ENCODE data around the gene RAB40A.

The RAB40A gene

GRCh38 chrX:103552236-103552635, 32.9 kb upstream of the RAB40A start:
- 100% methylated on average over 1 of the region's 1 CpG for WGBS (ENCODE audit: insufficient coverage)
- ChIA-PET POLR2A (no interaction called here), CTCF (no interaction called here)
- Histone ChIP-seq H3K27ac (ENCODE audit: insufficient read depth in 1 of 2, low read depth in 1 of 2, low read length in 2 of 2, poor library complexity in 1 of 2, severe bottlenecking in 2 of 2) (no peak overlapping the region), H3K4me1 (ENCODE audit: control extremely low read depth in 1 of 4, control insufficient read depth in 4 of 4, insufficient read depth in 4 of 4, low read length in 3 of 4) (peaks cover 0 to 7% (median 2%) of the 10 kb centered on the region in 4 experiments), H3K36me3 (ENCODE audit: control insufficient read depth in 4 of 4, insufficient read depth in 4 of 4, low read length in 3 of 4) (no peaks in the 10 kb centered on the region), H3K27me3 (replicated peaks in 2 of 5; ENCODE audit: control insufficient read depth in 4 of 5, insufficient read depth in 5 of 5, low read length in 4 of 5) (peaks cover 0 to 5% (median 0%) of the 10 kb centered on the region in 5 experiments), H3K9me3 (ENCODE audit: control extremely low read depth in 1 of 5, control insufficient read depth in 4 of 5, insufficient read depth in 2 of 5, low read depth in 1 of 5, low read length in 4 of 5) (no peaks in the 10 kb centered on the region), H3K4me3 (ENCODE audit: control insufficient read depth in 1 of 7, extremely low read depth in 1 of 7, insufficient read depth in 4 of 7, low read depth in 2 of 7, low read length in 6 of 7) (no peak overlapping the region)
- no peak for DNase-seq

- POLR2A ChIA-PET, result interaction anchor here (0.6 kb wide), 1 partner anchor 45 kb away, joined by 10 read pairs; no protein-coding TSS in a partner anchor
- CTCF ChIA-PET, result no interaction called here
- Histone ChIP-seq H3K4me3 (ENCODE audit: control insufficient read depth in 1 of 7, extremely low read depth in 1 of 7, insufficient read depth in 4 of 7, low read depth in 2 of 7, low read length in 6 of 7) (no peak overlapping the region), H3K4me1 (ENCODE audit: control extremely low read depth in 1 of 4, control insufficient read depth in 4 of 4, insufficient read depth in 4 of 4, low read length in 3 of 4) (peaks cover 0 to 7% (median 2%) of the 10 kb centered on the region in 4 experiments), H3K36me3 (ENCODE audit: control insufficient read depth in 4 of 4, insufficient read depth in 4 of 4, low read length in 3 of 4) (no peaks in the 10 kb centered on the region), H3K27ac (ENCODE audit: insufficient read depth in 1 of 2, low read depth in 1 of 2, low read length in 2 of 2, poor library complexity in 1 of 2, severe bottlenecking in 2 of 2) (no peak overlapping the region), H3K27me3 (replicated peaks in 2 of 5; ENCODE audit: control insufficient read depth in 4 of 5, insufficient read depth in 5 of 5, low read length in 4 of 5) (peaks cover 0 to 5% (median 0%) of the 10 kb centered on the region in 5 experiments), H3K9me3 (ENCODE audit: control extremely low read depth in 1 of 5, control insufficient read depth in 4 of 5, insufficient read depth in 2 of 5, low read depth in 1 of 5, low read length in 4 of 5) (no peaks in the 10 kb centered on the region)
- 43% methylated on average over 1 of the region's 3 CpGs for WGBS (ENCODE audit: insufficient coverage)
- DNase-seq, result no peak
Measured at GRCh38 chrX:103550415-103551051, 31.2 kb upstream of the RAB40A start.

GRCh38 chrX:103549916-103550315, 30.6 kb upstream of the RAB40A start:
- Histone ChIP-seq H3K27me3 (replicated peaks in 2 of 5; ENCODE audit: control insufficient read depth in 4 of 5, insufficient read depth in 5 of 5, low read length in 4 of 5) (peaks cover 0 to 5% (median 0%) of the 10 kb centered on the region in 5 experiments), H3K4me3 (ENCODE audit: control insufficient read depth in 1 of 7, extremely low read depth in 1 of 7, insufficient read depth in 4 of 7, low read depth in 2 of 7, low read length in 6 of 7) (no peak overlapping the region), H3K9me3 (ENCODE audit: control extremely low read depth in 1 of 5, control insufficient read depth in 4 of 5, insufficient read depth in 2 of 5, low read depth in 1 of 5, low read length in 4 of 5) (no peaks in the 10 kb centered on the region), H3K36me3 (ENCODE audit: control insufficient read depth in 4 of 4, insufficient read depth in 4 of 4, low read length in 3 of 4) (no peaks in the 10 kb centered on the region), H3K4me1 (ENCODE audit: control extremely low read depth in 1 of 4, control insufficient read depth in 4 of 4, insufficient read depth in 4 of 4, low read length in 3 of 4) (peaks cover 0 to 5% (median 2%) of the 10 kb centered on the region in 4 experiments), H3K27ac (ENCODE audit: insufficient read depth in 1 of 2, low read depth in 1 of 2, low read length in 2 of 2, poor library complexity in 1 of 2, severe bottlenecking in 2 of 2) (no peak overlapping the region)
- POLR2A ChIA-PET, result no interaction called here
- no peak for DNase-seq
- CTCF ChIA-PET, result no interaction called here
- WGBS (ENCODE audit: insufficient coverage), result 73% methylated on average over 2 of the region's 3 CpGs

- ChIA-PET CTCF (no interaction called here), POLR2A (no interaction called here)
- no peak overlapping the region for H3K4me3 ChIP-seq (ENCODE audit: control insufficient read depth in 1 of 7, extremely low read depth in 1 of 7, insufficient read depth in 4 of 7, low read depth in 2 of 7, low read length in 6 of 7)
- H3K9me3 ChIP-seq (ENCODE audit: control extremely low read depth in 1 of 5, control insufficient read depth in 4 of 5, insufficient read depth in 2 of 5, low read depth in 1 of 5, low read length in 4 of 5), result no peaks in the 10 kb centered on the region
- H3K36me3 ChIP-seq (ENCODE audit: control insufficient read depth in 4 of 4, insufficient read depth in 4 of 4, low read length in 3 of 4), result no peaks in the 10 kb centered on the region
- no peak overlapping the region for H3K27ac ChIP-seq (ENCODE audit: insufficient read depth in 1 of 2, low read depth in 1 of 2, low read length in 2 of 2, poor library complexity in 1 of 2, severe bottlenecking in 2 of 2)
- no peaks in the 10 kb centered on the region for H3K4me1 ChIP-seq (ENCODE audit: control extremely low read depth in 1 of 4, control insufficient read depth in 4 of 4, insufficient read depth in 4 of 4, low read length in 3 of 4)
- H3K27me3 ChIP-seq (replicated peaks in 2 of 5; ENCODE audit: control insufficient read depth in 4 of 5, insufficient read depth in 5 of 5, low read length in 4 of 5), result no peaks in the 10 kb centered on the region
- no peak for DNase-seq
Measured at GRCh38 chrX:103540145-103540544, 20.9 kb upstream of the RAB40A start.

GRCh38 chrX:103539695-103540094, 20.4 kb upstream of the RAB40A start:
- CTCF ChIA-PET, result no interaction called here
- H3K4me3 ChIP-seq (ENCODE audit: control insufficient read depth in 1 of 7, extremely low read depth in 1 of 7, insufficient read depth in 4 of 7, low read depth in 2 of 7, low read length in 6 of 7), result no peak overlapping the region
- WGBS (ENCODE audit: insufficient coverage), result no CpG with 5 or more reads among the region's 2 CpGs
- POLR2A ChIA-PET, result no interaction called here
- no peak overlapping the region for H3K27ac ChIP-seq (ENCODE audit: insufficient read depth in 1 of 2, low read depth in 1 of 2, low read length in 2 of 2, poor library complexity in 1 of 2, severe bottlenecking in 2 of 2)
- H3K4me1 ChIP-seq (ENCODE audit: control extremely low read depth in 1 of 4, control insufficient read depth in 4 of 4, insufficient read depth in 4 of 4, low read length in 3 of 4), result no peaks in the 10 kb centered on the region
- no peak for DNase-seq
- H3K36me3 ChIP-seq (ENCODE audit: control insufficient read depth in 4 of 4, insufficient read depth in 4 of 4, low read length in 3 of 4), result no peaks in the 10 kb centered on the region
- no peaks in the 10 kb centered on the region for H3K27me3 ChIP-seq (replicated peaks in 2 of 5; ENCODE audit: control insufficient read depth in 4 of 5, insufficient read depth in 5 of 5, low read length in 4 of 5)
- no peaks in the 10 kb centered on the region for H3K9me3 ChIP-seq (ENCODE audit: control extremely low read depth in 1 of 5, control insufficient read depth in 4 of 5, insufficient read depth in 2 of 5, low read depth in 1 of 5, low read length in 4 of 5)

- ChIA-PET CTCF (no interaction called here), POLR2A (no interaction called here)
- Histone ChIP-seq H3K27me3 (replicated peaks in 2 of 5; ENCODE audit: control insufficient read depth in 4 of 5, insufficient read depth in 5 of 5, low read length in 4 of 5) (no peaks in the 10 kb centered on the region), H3K9me3 (ENCODE audit: control extremely low read depth in 1 of 5, control insufficient read depth in 4 of 5, insufficient read depth in 2 of 5, low read depth in 1 of 5, low read length in 4 of 5) (no peaks in the 10 kb centered on the region), H3K27ac (ENCODE audit: insufficient read depth in 1 of 2, low read depth in 1 of 2, low read length in 2 of 2, poor library complexity in 1 of 2, severe bottlenecking in 2 of 2) (no peak overlapping the region), H3K4me3 (ENCODE audit: control insufficient read depth in 1 of 7, extremely low read depth in 1 of 7, insufficient read depth in 4 of 7, low read depth in 2 of 7, low read length in 6 of 7) (no peak overlapping the region), H3K4me1 (ENCODE audit: control extremely low read depth in 1 of 4, control insufficient read depth in 4 of 4, insufficient read depth in 4 of 4, low read length in 3 of 4) (peaks cover 0 to 1% (median 0%) of the 10 kb centered on the region in 4 experiments), H3K36me3 (ENCODE audit: control insufficient read depth in 4 of 4, insufficient read depth in 4 of 4, low read length in 3 of 4) (no peaks in the 10 kb centered on the region)
- DNase-seq, result no peak
Measured at GRCh38 chrX:103538728-103539127, 19.4 kb upstream of the RAB40A start.

GRCh38 chrX:103537871-103538387, 18.6 kb upstream of the RAB40A start:
- no peaks in the 10 kb centered on the region for H3K9me3 ChIP-seq (ENCODE audit: control extremely low read depth in 1 of 5, control insufficient read depth in 4 of 5, insufficient read depth in 2 of 5, low read depth in 1 of 5, low read length in 4 of 5)
- no peak overlapping the region for H3K27ac ChIP-seq (ENCODE audit: insufficient read depth in 1 of 2, low read depth in 1 of 2, low read length in 2 of 2, poor library complexity in 1 of 2, severe bottlenecking in 2 of 2)
- peaks cover 0 to 2% (median 0%) of the 10 kb centered on the region in 4 experiments for H3K4me1 ChIP-seq (ENCODE audit: control extremely low read depth in 1 of 4, control insufficient read depth in 4 of 4, insufficient read depth in 4 of 4, low read length in 3 of 4)
- POLR2A ChIA-PET, result no interaction called here
- CTCF ChIA-PET, result interaction anchor here (0.6 kb wide), 1 partner anchor 28 kb away, joined by 3 read pairs; no protein-coding TSS in a partner anchor
- H3K4me3 ChIP-seq (ENCODE audit: control insufficient read depth in 1 of 7, extremely low read depth in 1 of 7, insufficient read depth in 4 of 7, low read depth in 2 of 7, low read length in 6 of 7), result no peak overlapping the region
- WGBS (ENCODE audit: insufficient coverage), result 83% methylated on average over 1 of the region's 3 CpGs
- DNase-seq, result no peak
- H3K36me3 ChIP-seq (ENCODE audit: control insufficient read depth in 4 of 4, insufficient read depth in 4 of 4, low read length in 3 of 4), result no peaks in the 10 kb centered on the region
- no peaks in the 10 kb centered on the region for H3K27me3 ChIP-seq (replicated peaks in 2 of 5; ENCODE audit: control insufficient read depth in 4 of 5, insufficient read depth in 5 of 5, low read length in 4 of 5)

Data from common myeloid progenitor, CD34-positive (primary cell).